Effector memory CD8-positive, alpha-beta T cell (primary cell): Measurements from ENCODE around the gene PKP1.
"Not testable (repeated sequence)": the region's sequence is repeated elsewhere in the genome, so short reads cannot be mapped to it uniquely, and the experiment has no call there.

Experiments used
- ATAC-seq: fragments of 150-1000 bp; cut with Tn5 transposase; replicated peaks from 2 replicates; pipeline ENCODE4 v1.10.0; 2021; ENCODE audit warnings: mild to moderate bottlenecking, moderate library complexity
- DNase-seq, 3 experiments: peaks; one replicate each; pipeline ENCODE4 v3.0.0; 2021
- H3K27ac Mint-ChIP-seq, 2 donors: one replicate each; pipeline ENCODE4 v1.8.0; 2022; ENCODE audit warnings: mild to moderate bottlenecking in 2 of 2, mixed read lengths in 2 of 2, moderate library complexity in 2 of 2
- H3K27me3 Mint-ChIP-seq, 2 donors: one replicate each; pipeline ENCODE4 v1.8.0; 2022; ENCODE audit warnings: mixed read lengths in 2 of 2
- H3K36me3 Mint-ChIP-seq: one replicate; pipeline ENCODE4 v1.8.0; 2022; ENCODE audit warnings: mild to moderate bottlenecking, moderate library complexity, mixed read lengths; ENCODE audit not compliant: insufficient read depth
- H3K4me1 Mint-ChIP-seq, 2 donors: one replicate each; pipeline ENCODE4 v1.8.0; 2022; ENCODE audit warnings: low read depth in 2 of 2, mixed read lengths in 2 of 2
- H3K4me3 Mint-ChIP-seq, 2 donors: one replicate each; pipeline ENCODE4 v1.8.0; 2022; ENCODE audit warnings: mild to moderate bottlenecking in 2 of 2, mixed read lengths in 2 of 2, moderate library complexity in 2 of 2
- H3K9me3 Mint-ChIP-seq, 2 donors: one replicate each; pipeline ENCODE4 v1.8.0; 2022; ENCODE audit warnings: mixed read lengths in 2 of 2
- total RNA-seq, 9 experiments: gene quantifications; one replicate each; lab custom pipeline; 2026; lab: John Stamatoyannopoulos, UW

Gene PKP1
- 0 reads per million in 9 experiments for total RNA-seq

- Mint-ChIP-seq H3K36me3 (no peaks in the 10 kb centered on the region), H3K4me1 (peaks cover 4 to 5% of the 10 kb centered on the region in 2 donors)
- DNase-seq, result no peak
These were observed at the start of gene PKP1 for GRCh38 chr1:201282931-201283829. Gene PKP1, plus strand, starts transcription at chr1:201283506. Its CDS starts 197 bp downstream, at chr1:201283703.

GRCh38 chr1:201239646-201240045, 43.7 kb upstream of the PKP1 start:
- not testable (repeated sequence) for H3K9me3 Mint-ChIP-seq, H3K27ac Mint-ChIP-seq, DNase-seq, H3K4me3 Mint-ChIP-seq, H3K4me1 Mint-ChIP-seq, ATAC-seq, H3K36me3 Mint-ChIP-seq
- peaks cover 46 to 64% of the 10 kb centered on the region in 2 donors for H3K27me3 Mint-ChIP-seq

More at GRCh38 chr1:201282931-201283829, at the start of gene PKP1:
- H3K27ac Mint-ChIP-seq, result no peak within 1 kb of the TSS
- peaks cover 67 to 98% of the 10 kb centered on the region in 2 donors for H3K27me3 Mint-ChIP-seq
- peak within 1 kb of the TSS; percentile 11 to 61 for H3K4me3 Mint-ChIP-seq
- H3K9me3 Mint-ChIP-seq, result no peaks in the 10 kb centered on the region
- ATAC-seq, result peak; percentile 26

- ATAC-seq (no peak), DNase-seq (no peak)
- Mint-ChIP-seq H3K9me3 (no peaks in the 10 kb centered on the region), H3K27me3 (peaks cover 51 to 69% of the 10 kb centered on the region in 2 donors), H3K36me3 (no peaks in the 10 kb centered on the region), H3K4me3 (no peak overlapping the region), H3K4me1 (no peaks in the 10 kb centered on the region), H3K27ac (no peak overlapping the region)
These were observed 43.1 kb upstream of the PKP1 start for GRCh38 chr1:201240171-201240570.

GRCh38 chr1:201241736-201242135, 41.6 kb upstream of the PKP1 start:
- Mint-ChIP-seq H3K9me3 (no peaks in the 10 kb centered on the region), H3K4me3 (no peak overlapping the region), H3K27ac (no peak overlapping the region), H3K27me3 (peaks cover 57 to 73% of the 10 kb centered on the region in 2 donors), H3K36me3 (no peaks in the 10 kb centered on the region), H3K4me1 (no peaks in the 10 kb centered on the region)
- no peak for DNase-seq
- no peak for ATAC-seq

GRCh38 chr1:201245082-201245481, 38.2 kb upstream of the PKP1 start:
- ATAC-seq (no peak), DNase-seq (no peak)
- no peak overlapping the region for H3K4me3 Mint-ChIP-seq
- no peaks in the 10 kb centered on the region for H3K36me3 Mint-ChIP-seq
- no peaks in the 10 kb centered on the region for H3K4me1 Mint-ChIP-seq
- H3K27me3 Mint-ChIP-seq, result peaks cover 51% of the 10 kb centered on the region in 2 donors
- H3K27ac Mint-ChIP-seq, result no peak overlapping the region
- H3K9me3 Mint-ChIP-seq, result no peaks in the 10 kb centered on the region

- no peaks in the 10 kb centered on the region for H3K4me1 Mint-ChIP-seq
- no peaks in the 10 kb centered on the region for H3K9me3 Mint-ChIP-seq
- DNase-seq, result no peak
- no peak for ATAC-seq
- no peak overlapping the region for H3K4me3 Mint-ChIP-seq
- H3K27ac Mint-ChIP-seq, result no peak overlapping the region
- no peaks in the 10 kb centered on the region for H3K36me3 Mint-ChIP-seq
- H3K27me3 Mint-ChIP-seq, result peaks cover 36 to 39% of the 10 kb centered on the region in 2 donors
These were observed 34.4 kb upstream of the PKP1 start for GRCh38 chr1:201248721-201249559.

GRCh38 chr1:201250326-201251011, 32.8 kb upstream of the PKP1 start:
- Mint-ChIP-seq H3K4me3 (no peak overlapping the region), H3K9me3 (no peaks in the 10 kb centered on the region), H3K27me3 (peaks cover 23 to 24% of the 10 kb centered on the region in 2 donors), H3K36me3 (no peaks in the 10 kb centered on the region), H3K4me1 (no peaks in the 10 kb centered on the region), H3K27ac (no peak overlapping the region)
- DNase-seq (no peak), ATAC-seq (no peak)

GRCh38 chr1:201251411-201251810, 31.9 kb upstream of the PKP1 start:
- H3K36me3 Mint-ChIP-seq, result no peaks in the 10 kb centered on the region
- DNase-seq, result no peak
- no peak overlapping the region for H3K27ac Mint-ChIP-seq
- no peak overlapping the region for H3K4me3 Mint-ChIP-seq
- no peaks in the 10 kb centered on the region for H3K9me3 Mint-ChIP-seq
- no peak for ATAC-seq
- H3K4me1 Mint-ChIP-seq, result no peaks in the 10 kb centered on the region
- H3K27me3 Mint-ChIP-seq, result peaks cover 20 to 23% of the 10 kb centered on the region in 2 donors

- H3K36me3 Mint-ChIP-seq, result no peaks in the 10 kb centered on the region
- no peak overlapping the region for H3K4me3 Mint-ChIP-seq
- no peaks in the 10 kb centered on the region for H3K4me1 Mint-ChIP-seq
- no peak for ATAC-seq
- H3K27me3 Mint-ChIP-seq, result peaks cover 19 to 23% of the 10 kb centered on the region in 2 donors
- H3K27ac Mint-ChIP-seq, result no peak overlapping the region
- H3K9me3 Mint-ChIP-seq, result no peaks in the 10 kb centered on the region
- no peak for DNase-seq
These were observed 31.4 kb upstream of the PKP1 start for GRCh38 chr1:201251851-201252430.

- H3K36me3 Mint-ChIP-seq, result no peaks in the 10 kb centered on the region
- no peak overlapping the region for H3K27ac Mint-ChIP-seq
- peaks cover 19 to 23% of the 10 kb centered on the region in 2 donors for H3K27me3 Mint-ChIP-seq
- H3K9me3 Mint-ChIP-seq, result no peaks in the 10 kb centered on the region
- no peak overlapping the region for H3K4me3 Mint-ChIP-seq
- ATAC-seq, result no peak
- DNase-seq, result no peak
- no peaks in the 10 kb centered on the region for H3K4me1 Mint-ChIP-seq
These were observed 30.3 kb upstream of the PKP1 start for GRCh38 chr1:201252944-201253371.

GRCh38 chr1:201253411-201253810, 29.9 kb upstream of the PKP1 start:
- ATAC-seq (no peak), DNase-seq (no peak)
- Mint-ChIP-seq H3K9me3 (no peaks in the 10 kb centered on the region), H3K36me3 (no peaks in the 10 kb centered on the region), H3K27me3 (peaks cover 19 to 23% of the 10 kb centered on the region in 2 donors), H3K4me1 (no peaks in the 10 kb centered on the region), H3K4me3 (no peak overlapping the region), H3K27ac (no peak overlapping the region)

- ATAC-seq (no peak), DNase-seq (no peak)
- H3K4me1 Mint-ChIP-seq, result no peaks in the 10 kb centered on the region
- no peak overlapping the region for H3K4me3 Mint-ChIP-seq
- H3K27ac Mint-ChIP-seq, result no peak overlapping the region
- H3K36me3 Mint-ChIP-seq, result no peaks in the 10 kb centered on the region
- H3K27me3 Mint-ChIP-seq, result peaks cover 19 to 23% of the 10 kb centered on the region in 2 donors
- H3K9me3 Mint-ChIP-seq, result no peaks in the 10 kb centered on the region
These were observed 29.2 kb upstream of the PKP1 start for GRCh38 chr1:201253906-201254624.
